Naive thymus-derived CD8-positive, alpha-beta T cell (primary cell): ENCODE results near the gene IFFO2. TPM values are rescaled to one million over a fixed set of nuclear protein-coding genes. Genes with fewer than 3 reads are reported as not detected.

Experiments used
- ATAC-seq, 2 donors: fragments of 150-1000 bp; cut with Tn5 transposase in 1 of 2; sonication (Bioruptor Pico), chemical (Tn5 transposase) in 1 of 2; 1 replicate in 1 of 2; 2 replicates in 1 of 2; pipeline ENCODE4 v1.10.0; 2021; ENCODE audit warnings: mild to moderate bottlenecking in 2 of 2, moderate library complexity in 2 of 2
- POLR2A ChIA-PET: fragments of 350-600 bp; sonication (Branson Sonifier 250); formaldehyde crosslinking; loops from one replicate; lab custom pipeline; 2021; ENCODE audit warnings: antibody characterized with exemption; lab: Charles Lee
- DNase-seq, 10 donors: peaks; one replicate each; pipeline versions ENCODE4 v3.0.0 to v3.0.0-alpha.2; 2020 to 2022
- H3K27ac Mint-ChIP-seq, 10 donors: one replicate each; pipeline ENCODE4 v1.8.0; 2020 to 2022; ENCODE audit warnings: mild to moderate bottlenecking in 10 of 10, mixed read lengths in 10 of 10, moderate library complexity in 4 of 10, inconsistent platforms in 1 of 10
- H3K27me3 Mint-ChIP-seq, 5 donors: one replicate each; pipeline ENCODE4 v1.8.0; 2021 to 2022; ENCODE audit warnings: mixed read lengths in 5 of 5
- H3K36me3 Mint-ChIP-seq, 3 donors: one replicate each; pipeline ENCODE4 v1.8.0; 2020 to 2022; ENCODE audit warnings: mixed read lengths in 3 of 3, mild to moderate bottlenecking in 2 of 3, inconsistent platforms in 1 of 3
- H3K4me1 Mint-ChIP-seq, 4 donors: one replicate each; pipeline ENCODE4 v1.8.0; 2021 to 2022; ENCODE audit warnings: mixed read lengths in 4 of 4
- H3K4me3 Mint-ChIP-seq, 10 donors: one replicate each; pipeline ENCODE4 v1.8.0; 2020 to 2022; ENCODE audit warnings: mild to moderate bottlenecking in 10 of 10, mixed read lengths in 10 of 10, moderate library complexity in 6 of 10, inconsistent platforms in 1 of 10
- H3K9me3 Mint-ChIP-seq, 9 donors: one replicate each; pipeline ENCODE4 v1.8.0; 2020 to 2022; ENCODE audit warnings: mixed read lengths in 9 of 9, mild to moderate bottlenecking in 3 of 9, inconsistent platforms in 1 of 9, moderate library complexity in 1 of 9
- polyA plus RNA-seq, 3 donors: library from polyadenylated mRNA; unstranded; fragments of 300-500 nt; fragmentation: Illumina TruSeq; gene quantifications; one replicate each; pipeline ENCODE4 v1.2.3, GENCODE V29; 2021
- total RNA-seq, 8 experiments: library from RNA in 2 of 8; stranded (reverse) in 2 of 8; gene quantifications; one replicate each; pipeline ENCODE4 v1.2.3 and lab custom pipeline; 2021 to 2026

Gene IFFO2
- total and polyA plus RNA-seq, 5 experiments from 2014 or later: 1.6 to 30.7 (median 4.4) TPM

GRCh38 chr1:18989896-18990295 lies 33.4 kb upstream of the IFFO2 start:
- DNase-seq: no peak
- Mint-ChIP-seq H3K9me3 (no peaks in the 10 kb centered on the region), H3K27ac (peak overlapping the region in 1 of 10 donors; percentile 40), H3K4me3 (no peak overlapping the region), H3K4me1 (peaks cover 0 to 5% (median 0%) of the 10 kb centered on the region in 4 donors), H3K27me3 (peaks cover 0 to 16% (median 2%) of the 10 kb centered on the region in 5 donors), H3K36me3 (no peaks in the 10 kb centered on the region)
- POLR2A ChIA-PET: no interaction called here
- no peak for ATAC-seq

- POLR2A ChIA-PET: interaction anchor here (1.0 kb wide), 1 partner anchor 32 kb away, joined by 3 read pairs; no protein-coding TSS in a partner anchor
- DNase-seq (no peak), ATAC-seq (no peak)
- H3K27ac Mint-ChIP-seq: peak overlapping the region in 1 of 10 donors; percentile 40
- peaks cover 0 to 5% (median 0%) of the 10 kb centered on the region in 4 donors for H3K4me1 Mint-ChIP-seq
- H3K36me3 Mint-ChIP-seq: no peaks in the 10 kb centered on the region
- H3K9me3 Mint-ChIP-seq: no peaks in the 10 kb centered on the region
- no peak overlapping the region for H3K4me3 Mint-ChIP-seq
- peaks cover 0 to 21% (median 2%) of the 10 kb centered on the region in 5 donors for H3K27me3 Mint-ChIP-seq
Measured at GRCh38 chr1:18989176-18989799, 32.8 kb upstream of the IFFO2 start.

GRCh38 chr1:18981242-18981641 lies 24.8 kb upstream of the IFFO2 start:
- no peak for ATAC-seq
- Mint-ChIP-seq H3K9me3 (peaks cover 0 to 19% (median 9%) of the 10 kb centered on the region in 9 donors), H3K36me3 (peaks cover 0 to 15% (median 10%) of the 10 kb centered on the region in 3 donors), H3K27me3 (peaks cover 4 to 29% (median 19%) of the 10 kb centered on the region in 5 donors), H3K4me3 (no peak overlapping the region), H3K4me1 (peaks cover 0 to 3% (median under 1%) of the 10 kb centered on the region in 4 donors), H3K27ac (no peak overlapping the region)
- no peak for DNase-seq
- POLR2A ChIA-PET: no interaction called here

- POLR2A ChIA-PET: no interaction called here
- H3K4me3 Mint-ChIP-seq: no peak overlapping the region
- peaks cover 0 to 3% (median under 1%) of the 10 kb centered on the region in 4 donors for H3K4me1 Mint-ChIP-seq
- no peak overlapping the region for H3K27ac Mint-ChIP-seq
- ATAC-seq (no peak), DNase-seq (no peak)
- H3K9me3 Mint-ChIP-seq: peaks cover 0 to 19% (median 9%) of the 10 kb centered on the region in 9 donors
- peaks cover 0 to 15% (median 10%) of the 10 kb centered on the region in 3 donors for H3K36me3 Mint-ChIP-seq
- peaks cover 4 to 24% (median 19%) of the 10 kb centered on the region in 5 donors for H3K27me3 Mint-ChIP-seq
Measured at GRCh38 chr1:18978706-18979105, 22.2 kb upstream of the IFFO2 start.

- ATAC-seq (no peak), DNase-seq (no peak)
- H3K4me3 Mint-ChIP-seq: no peak overlapping the region
- H3K4me1 Mint-ChIP-seq: peaks cover 1 to 7% (median 5%) of the 10 kb centered on the region in 4 donors
- peaks cover 0 to 19% (median 9%) of the 10 kb centered on the region in 9 donors for H3K9me3 Mint-ChIP-seq
- peaks cover 4 to 24% (median 21%) of the 10 kb centered on the region in 5 donors for H3K27me3 Mint-ChIP-seq
- POLR2A ChIA-PET: no interaction called here
- H3K27ac Mint-ChIP-seq: peak overlapping the region in 1 of 10 donors; percentile 0
- H3K36me3 Mint-ChIP-seq: peaks cover 0 to 15% (median 10%) of the 10 kb centered on the region in 3 donors
Measured at GRCh38 chr1:18977428-18977827, 21.0 kb upstream of the IFFO2 start.

GRCh38 chr1:18976096-18976495 lies 19.6 kb upstream of the IFFO2 start:
- no peak for DNase-seq
- POLR2A ChIA-PET: no interaction called here
- Mint-ChIP-seq H3K4me3 (no peak overlapping the region), H3K36me3 (peaks cover 0 to 12% (median 8%) of the 10 kb centered on the region in 3 donors), H3K9me3 (peaks cover 0 to 14% (median 7%) of the 10 kb centered on the region in 9 donors), H3K27me3 (peaks cover 4 to 19% (median 16%) of the 10 kb centered on the region in 5 donors), H3K27ac (no peak overlapping the region), H3K4me1 (peaks cover 1 to 6% (median 4%) of the 10 kb centered on the region in 4 donors)
- no peak for ATAC-seq

GRCh38 chr1:18974606-18975005 lies 18.1 kb upstream of the IFFO2 start:
- POLR2A ChIA-PET: interaction anchor here (0.7 kb wide), 2 partner anchors 9 to 46 kb away, joined by 4 to 5 read pairs; no protein-coding TSS in a partner anchor
- peaks cover 1 to 6% (median 4%) of the 10 kb centered on the region in 4 donors for H3K4me1 Mint-ChIP-seq
- no peak for ATAC-seq

GRCh38 chr1:18974005-18974404 lies 17.5 kb upstream of the IFFO2 start:
- H3K27me3 Mint-ChIP-seq: peaks cover 0 to 9% (median 5%) of the 10 kb centered on the region in 5 donors
- no peak overlapping the region for H3K4me3 Mint-ChIP-seq
- ATAC-seq: no peak
- no peak for DNase-seq
- H3K4me1 Mint-ChIP-seq: peaks cover 1 to 6% (median 4%) of the 10 kb centered on the region in 4 donors
- H3K9me3 Mint-ChIP-seq: peaks cover 0 to 3% (median 0%) of the 10 kb centered on the region in 9 donors
- H3K36me3 Mint-ChIP-seq: no peaks in the 10 kb centered on the region
- POLR2A ChIA-PET: no interaction called here
- H3K27ac Mint-ChIP-seq: no peak overlapping the region

More at GRCh38 chr1:18974606-18975005, 18.1 kb upstream of the IFFO2 start:
- Mint-ChIP-seq H3K9me3 (peaks cover 0 to 4% (median 0%) of the 10 kb centered on the region in 9 donors), H3K4me3 (no peak overlapping the region), H3K27ac (no peak overlapping the region), H3K36me3 (no peaks in the 10 kb centered on the region), H3K27me3 (peaks cover 3 to 12% (median 5%) of the 10 kb centered on the region in 5 donors)
- no peak for DNase-seq

- ATAC-seq (no peak), DNase-seq (no peak)
- POLR2A ChIA-PET: interaction anchor here (0.9 to 1.6 kb wide), 2 partner anchors 40 to 61 kb away, joined by 4 to 5 read pairs; no protein-coding TSS in a partner anchor
- Mint-ChIP-seq H3K4me3 (no peak overlapping the region), H3K27me3 (peaks cover 0 to 5% (median 3%) of the 10 kb centered on the region in 5 donors), H3K27ac (peak overlapping the region in 2 of 10 donors; percentile 15 to 39), H3K4me1 (peaks cover 1 to 8% (median 4%) of the 10 kb centered on the region in 4 donors), H3K36me3 (no peaks in the 10 kb centered on the region), H3K9me3 (no peaks in the 10 kb centered on the region)
Measured at GRCh38 chr1:18973446-18973955, 17.0 kb upstream of the IFFO2 start.

- Mint-ChIP-seq H3K27me3 (peaks cover 0 to 5% (median 3%) of the 10 kb centered on the region in 5 donors), H3K4me1 (peaks cover 1 to 9% (median 4%) of the 10 kb centered on the region in 4 donors), H3K36me3 (no peaks in the 10 kb centered on the region), H3K27ac (peak overlapping the region in 1 of 10 donors; percentile 39), H3K9me3 (no peaks in the 10 kb centered on the region), H3K4me3 (no peak overlapping the region)
- ATAC-seq (no peak), DNase-seq (no peak)
- POLR2A ChIA-PET: interaction anchor here (0.9 to 1.6 kb wide), 3 partner anchors 39 to 61 kb away, joined by 4 to 9 read pairs (median 5); no protein-coding TSS in a partner anchor
Measured at GRCh38 chr1:18972991-18973390, 16.5 kb upstream of the IFFO2 start.

GRCh38 chr1:18972531-18972930 lies 16.1 kb upstream of the IFFO2 start:
- peak overlapping the region in 1 of 10 donors; percentile 91 for H3K27ac Mint-ChIP-seq
- ATAC-seq: peak; percentile 67 to 80
- peak in 5 of 10 donors; percentile 8 to 60 (median 27) for DNase-seq
- peaks cover 0 to 5% (median 3%) of the 10 kb centered on the region in 5 donors for H3K27me3 Mint-ChIP-seq
- POLR2A ChIA-PET: interaction anchor here (0.8 to 1.6 kb wide), 5 partner anchors 16 to 116 kb away, joined by 3 to 9 read pairs (median 4); partner anchors contain the start of gene IFFO2
- H3K4me3 Mint-ChIP-seq: no peak overlapping the region
- no peaks in the 10 kb centered on the region for H3K9me3 Mint-ChIP-seq
- H3K4me1 Mint-ChIP-seq: peaks cover 1 to 9% (median 4%) of the 10 kb centered on the region in 4 donors
- H3K36me3 Mint-ChIP-seq: no peaks in the 10 kb centered on the region

- peaks cover 0 to 2% (median 0%) of the 10 kb centered on the region in 5 donors for H3K27me3 Mint-ChIP-seq
- ATAC-seq (no peak), DNase-seq (no peak)
- H3K9me3 Mint-ChIP-seq: no peaks in the 10 kb centered on the region
- peaks cover 1 to 9% (median 4%) of the 10 kb centered on the region in 4 donors for H3K4me1 Mint-ChIP-seq
- no peak overlapping the region for H3K27ac Mint-ChIP-seq
- POLR2A ChIA-PET: interaction anchor here (0.6 to 1.1 kb wide), 2 partner anchors 9 to 45 kb away, joined by 3 read pairs; no protein-coding TSS in a partner anchor
- H3K4me3 Mint-ChIP-seq: no peak overlapping the region
- no peaks in the 10 kb centered on the region for H3K36me3 Mint-ChIP-seq
Measured at GRCh38 chr1:18970762-18971161, 14.3 kb upstream of the IFFO2 start.
